Epithelial cell of proximal tubule (primary cell): Measurements from ENCODE around the gene C11orf68. TPM values are rescaled to one million over a fixed set of nuclear protein-coding genes. Genes with fewer than 3 reads are reported as not detected.

Experiments
- DNase-seq: peaks from one replicate; pipeline ENCODE4 v3.0.0-alpha.2; 2011; ENCODE audit warnings: low read depth
- H3K4me3 ChIP-seq: 2 replicates; pipeline ENCODE4 v1.5.1; 2011; ENCODE audit warnings: low read depth, mild to moderate bottlenecking, low read length
- total RNA-seq: library from RNA; depleted of rRNA; stranded (reverse); fragments of >200 nt; gene quantifications from 2 replicates; pipeline ENCODE4 v1.2.3, GENCODE V29; 2015
- TF ChIP-seq, protein P1 (sequence below): conservative IDR thresholded peaks from 2 replicates; pipeline ENCODE4 v1.5.1; 2012; ENCODE audit warnings: low read depth, mild to moderate bottlenecking, low read length

The C11orf68 gene
- total RNA-seq, 1 donor from 2014 or later = 6.6 TPM

DNA sequence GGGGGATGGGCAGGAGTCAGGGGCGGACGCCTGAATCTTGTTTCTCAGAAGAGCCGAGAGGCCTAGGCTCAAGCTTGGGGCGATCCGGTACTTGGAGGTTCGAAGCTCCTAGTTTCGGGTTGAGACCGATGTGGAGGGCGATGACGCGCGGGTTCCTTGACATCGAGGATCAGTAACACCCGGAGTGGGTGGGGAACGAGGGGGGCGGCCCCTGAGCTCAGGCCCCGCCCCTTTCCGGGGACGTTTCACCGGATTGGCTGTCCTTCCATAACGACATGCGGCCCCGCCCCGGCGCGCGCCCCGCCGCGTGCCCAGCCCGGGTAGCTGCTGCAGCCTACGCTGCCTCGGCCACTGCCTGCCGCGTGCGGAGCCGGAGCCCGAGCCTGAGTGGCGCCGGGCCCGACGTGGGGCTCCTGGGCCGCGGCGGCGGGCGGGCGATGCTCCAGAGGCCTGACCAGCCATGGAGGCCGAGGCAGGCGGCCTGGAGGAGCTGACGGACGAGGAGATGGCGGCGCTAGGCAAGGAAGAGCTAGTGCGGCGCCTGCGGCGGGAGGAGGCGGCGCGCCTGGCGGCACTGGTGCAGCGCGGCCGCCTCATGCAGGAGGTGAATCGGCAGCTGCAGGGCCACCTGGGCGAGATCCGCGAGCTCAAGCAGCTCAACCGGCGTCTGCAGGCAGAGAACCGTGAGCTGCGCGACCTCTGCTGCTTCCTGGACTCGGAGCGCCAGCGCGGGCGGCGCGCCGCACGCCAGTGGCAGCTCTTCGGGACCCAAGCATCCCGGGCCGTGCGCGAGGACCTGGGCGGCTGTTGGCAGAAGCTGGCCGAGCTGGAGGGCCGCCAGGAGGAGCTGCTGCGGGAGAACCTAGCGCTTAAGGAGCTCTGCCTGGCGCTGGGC is 28.3 kb downstream of the C11orf68 start, which contains the start of gene CCDC85B:
Gene CCDC85B (plus strand): TSS at position 350 of the 895 bp plus-strand sequence. CDS start 111 bp downstream, at position 461.
- TF ChIP-seq, protein P1, sequence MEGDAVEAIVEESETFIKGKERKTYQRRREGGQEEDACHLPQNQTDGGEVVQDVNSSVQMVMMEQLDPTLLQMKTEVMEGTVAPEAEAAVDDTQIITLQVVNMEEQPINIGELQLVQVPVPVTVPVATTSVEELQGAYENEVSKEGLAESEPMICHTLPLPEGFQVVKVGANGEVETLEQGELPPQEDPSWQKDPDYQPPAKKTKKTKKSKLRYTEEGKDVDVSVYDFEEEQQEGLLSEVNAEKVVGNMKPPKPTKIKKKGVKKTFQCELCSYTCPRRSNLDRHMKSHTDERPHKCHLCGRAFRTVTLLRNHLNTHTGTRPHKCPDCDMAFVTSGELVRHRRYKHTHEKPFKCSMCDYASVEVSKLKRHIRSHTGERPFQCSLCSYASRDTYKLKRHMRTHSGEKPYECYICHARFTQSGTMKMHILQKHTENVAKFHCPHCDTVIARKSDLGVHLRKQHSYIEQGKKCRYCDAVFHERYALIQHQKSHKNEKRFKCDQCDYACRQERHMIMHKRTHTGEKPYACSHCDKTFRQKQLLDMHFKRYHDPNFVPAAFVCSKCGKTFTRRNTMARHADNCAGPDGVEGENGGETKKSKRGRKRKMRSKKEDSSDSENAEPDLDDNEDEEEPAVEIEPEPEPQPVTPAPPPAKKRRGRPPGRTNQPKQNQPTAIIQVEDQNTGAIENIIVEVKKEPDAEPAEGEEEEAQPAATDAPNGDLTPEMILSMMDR = no peak
- DNase-seq = no peak
- H3K4me3 ChIP-seq = peak within 1 kb of the TSS; percentile 58

DNA sequence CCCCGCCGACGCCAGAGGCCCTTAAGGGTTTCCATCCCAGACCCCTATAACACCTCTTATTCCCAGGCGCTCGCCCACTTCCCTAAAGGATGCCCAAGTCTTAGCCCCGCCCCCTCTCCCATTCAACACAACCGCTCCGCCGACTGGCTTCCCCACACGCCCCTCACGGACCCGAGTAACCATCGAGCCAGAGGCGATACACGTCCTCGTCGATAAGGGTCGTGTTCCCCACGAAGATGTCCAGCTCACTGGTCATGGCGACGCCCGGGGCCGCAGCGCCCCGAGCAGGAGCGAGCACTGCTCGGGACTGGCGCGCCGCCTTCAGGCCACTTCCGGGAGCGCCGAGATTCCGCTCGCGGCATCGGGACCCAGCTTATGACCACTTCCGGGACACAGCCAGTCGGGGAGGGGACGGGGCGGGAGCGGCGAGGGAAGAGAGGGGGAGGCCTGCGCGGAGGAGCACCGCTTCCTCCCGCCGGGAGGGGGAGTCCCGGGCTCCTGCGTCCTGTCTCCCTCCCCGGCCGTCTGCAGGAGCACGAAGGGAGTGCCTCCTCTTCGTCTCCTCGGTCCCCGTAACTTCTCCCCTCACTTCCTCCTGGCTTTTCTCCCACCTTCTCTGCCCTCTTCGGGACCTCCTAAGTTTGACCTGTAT is 30.6 kb downstream of the C11orf68 start, which contains the start of gene FIBP:
Gene FIBP (minus strand): TSS at position 309 of the 652 bp plus-strand sequence. CDS start 53 bp downstream, at position 256.
- no peak for DNase-seq

DNA sequence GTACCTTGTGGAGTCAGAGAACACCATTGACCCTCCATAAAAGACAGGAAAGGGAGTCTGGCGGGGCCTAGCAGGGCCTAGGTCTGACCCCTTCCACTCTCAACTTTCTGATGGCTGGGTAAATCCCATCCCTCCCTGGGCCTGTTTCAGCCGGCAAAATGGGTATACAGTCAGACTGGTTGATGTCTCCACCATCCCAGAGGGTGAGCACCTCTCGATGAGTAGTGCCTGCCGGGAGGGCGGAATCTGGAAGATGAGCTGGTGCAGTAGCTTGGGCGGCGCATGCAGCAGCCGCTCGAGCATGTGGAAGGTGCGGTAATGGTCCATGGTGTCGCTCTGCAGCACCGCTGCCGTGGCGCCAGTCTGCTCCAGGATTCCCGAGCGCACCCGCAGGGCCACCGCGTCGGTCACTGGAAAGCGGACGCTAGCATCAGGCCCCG is 31.1 kb downstream of the C11orf68 start:
- TF ChIP-seq, protein P1 = no peak
- no peak for DNase-seq
- H3K4me3 ChIP-seq = peak overlapping the region; percentile 94

More for the DNA sequence above, 30.6 kb downstream of the C11orf68 start, which contains the start of gene FIBP:
- peak within 1 kb of the TSS; percentile 94 for H3K4me3 ChIP-seq
- TF ChIP-seq, protein P1 = peak; percentile 64

DNA sequence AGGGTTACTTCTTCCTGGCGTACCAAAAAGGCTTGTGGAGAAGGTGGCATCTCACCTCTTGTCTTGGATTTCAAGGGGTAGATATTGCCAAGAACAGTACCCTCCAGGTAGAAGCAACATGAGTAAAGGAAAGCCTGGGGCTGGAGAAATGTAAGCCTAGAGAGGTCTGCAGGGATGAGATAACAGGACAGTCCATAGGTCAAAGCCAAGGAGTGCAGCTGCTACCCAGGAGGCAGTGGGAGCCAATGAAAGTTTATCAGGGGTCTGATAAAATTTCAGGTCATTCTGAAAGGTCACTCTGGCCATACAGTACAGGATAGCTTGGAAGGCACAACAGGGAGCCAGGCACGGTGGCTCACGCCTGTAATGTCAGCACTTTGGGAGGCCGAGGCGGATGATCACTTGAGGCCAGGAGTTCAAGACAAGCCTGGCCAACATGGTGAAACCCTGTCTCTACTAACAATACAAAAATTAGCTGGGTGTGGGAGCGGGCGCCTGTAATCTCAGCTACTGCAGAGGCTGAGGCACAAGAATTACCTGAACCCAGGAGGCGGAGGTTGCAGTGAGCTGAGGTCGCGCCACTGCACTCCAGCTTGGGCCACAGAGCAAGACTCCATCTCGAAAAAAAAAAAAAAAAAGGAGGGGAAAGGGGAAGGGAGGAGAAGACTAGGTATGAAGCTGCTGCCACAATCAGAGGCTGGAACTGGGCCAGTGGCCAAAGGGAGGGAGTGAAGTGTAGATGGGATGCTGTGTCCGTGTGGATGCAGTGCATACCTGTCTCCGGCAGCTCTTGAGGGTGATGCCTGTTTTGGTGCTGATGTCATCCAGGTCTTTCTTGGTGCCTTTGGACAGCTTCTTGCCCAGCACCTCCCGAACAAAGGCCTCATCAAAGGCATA is 31.8 kb downstream of the C11orf68 start:
- H3K4me3 ChIP-seq = peak overlapping the region; percentile 94
- no peak for DNase-seq
- TF ChIP-seq, protein P1 = no peak

DNA sequence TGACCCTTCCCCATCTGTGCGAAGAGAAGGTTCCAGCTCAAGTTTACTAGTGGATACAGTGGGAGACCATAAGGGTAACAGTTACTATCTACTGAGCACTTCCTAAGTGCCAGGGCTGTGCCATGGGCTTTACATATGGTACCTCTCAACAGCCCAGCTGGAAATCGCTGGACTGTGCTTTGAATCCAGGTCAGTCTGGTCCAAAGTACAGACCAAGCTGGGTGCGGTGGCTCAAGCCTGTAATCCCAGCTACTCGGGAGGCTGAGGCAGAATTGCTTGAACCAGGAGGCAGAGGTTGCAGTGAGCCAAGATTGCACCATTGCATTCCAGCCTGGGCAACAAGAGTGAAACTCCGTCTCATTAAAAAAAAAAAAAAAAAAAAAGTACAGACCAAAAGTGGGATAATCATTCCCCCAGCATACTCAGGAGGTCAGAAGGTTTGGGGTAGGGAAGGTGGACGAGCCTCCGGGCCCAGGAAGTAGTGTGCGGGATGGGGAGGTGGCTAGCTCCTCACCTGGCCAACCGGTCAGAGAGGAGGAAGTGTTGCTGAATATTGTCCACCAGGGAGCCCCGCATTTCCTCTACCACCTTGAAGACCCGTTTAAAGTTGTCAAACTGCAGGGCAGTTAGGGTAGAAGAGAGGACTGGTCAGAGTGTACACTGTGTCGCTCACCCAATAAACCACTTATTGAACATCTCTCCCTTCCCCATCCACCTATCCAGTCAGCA is 32.9 kb downstream of the C11orf68 start:
- TF ChIP-seq, protein P1 = no peak
- DNase-seq = no peak

DNA sequence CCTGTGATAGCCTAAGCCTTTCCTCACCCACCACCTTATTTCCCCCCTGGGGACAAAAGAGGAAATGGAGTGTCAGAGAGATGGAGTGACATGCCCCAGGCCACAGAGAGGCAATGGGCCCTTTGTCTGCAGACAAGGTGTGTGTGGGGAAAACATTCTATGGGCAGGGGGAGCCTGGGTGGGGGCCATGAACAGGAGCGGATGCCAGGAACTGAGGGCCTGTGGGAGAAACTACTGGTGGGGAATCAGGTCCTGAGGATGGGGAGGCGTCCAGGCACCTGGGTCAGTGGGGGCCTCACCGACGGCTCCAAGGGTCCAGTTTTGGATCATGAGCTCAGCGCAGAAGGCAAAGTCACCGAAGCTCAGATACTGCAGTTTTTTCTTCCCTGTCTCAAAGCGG is 33.6 kb downstream of the C11orf68 start:
- no peak for DNase-seq
- TF ChIP-seq, protein P1 = no peak
- no peak overlapping the region for H3K4me3 ChIP-seq

More for the DNA sequence above, 32.9 kb downstream of the C11orf68 start:
- H3K4me3 ChIP-seq = no peak overlapping the region
